H9 (cell line): ENCODE results near the gene GABBR2. TPM values are rescaled to one million over a fixed set of nuclear protein-coding genes. Genes with fewer than 3 reads are reported as not detected.

Source experiments
- DNase-seq: peaks from one replicate; pipeline ENCODE4 v3.0.0-alpha.2; 2017
- H2AFZ ChIP-seq: one replicate; pipeline ENCODE4 v1.6.1; 2013; ENCODE audit warnings: mild to moderate bottlenecking, low read length, control low read depth, moderate library complexity
- H2AK5ac ChIP-seq: 2 replicates; pipeline ENCODE4 v1.6.1; 2013; ENCODE audit warnings: low read length, control low read depth, mixed read lengths; ENCODE audit not compliant: insufficient read length
- H2BK120ac ChIP-seq: one replicate; pipeline ENCODE4 v1.6.1; 2013; ENCODE audit warnings: low read depth, mild to moderate bottlenecking, low read length, control low read depth, inconsistent platforms; ENCODE audit not compliant: poor library complexity, severe bottlenecking
- H2BK12ac ChIP-seq: 2 replicates; pipeline ENCODE4 v1.6.1; 2013; ENCODE audit warnings: low read length, control low read depth, mixed read lengths, low read depth; ENCODE audit not compliant: insufficient read length
- H2BK15ac ChIP-seq: 2 replicates; pipeline ENCODE4 v1.6.1; 2013; ENCODE audit warnings: low read depth, low read length, control low read depth
- H2BK20ac ChIP-seq: one replicate; pipeline ENCODE4 v1.6.1; 2013; ENCODE audit warnings: low read depth, mild to moderate bottlenecking, low read length, control low read depth, inconsistent platforms; ENCODE audit not compliant: poor library complexity, severe bottlenecking
- H2BK5ac ChIP-seq: 2 replicates; pipeline ENCODE4 v1.6.1; 2013; ENCODE audit warnings: low read length, control low read depth, mixed read lengths; ENCODE audit not compliant: insufficient read length
- H3K14ac ChIP-seq: 2 replicates; pipeline ENCODE4 v1.6.1; 2013; ENCODE audit warnings: low read length, control low read depth; ENCODE audit not compliant: insufficient read depth
- H3K18ac ChIP-seq: 2 replicates; pipeline ENCODE4 v1.6.1; 2013; ENCODE audit warnings: low read depth, mild to moderate bottlenecking, mixed read lengths, low read length, control low read depth; ENCODE audit not compliant: insufficient read length
- H3K23ac ChIP-seq: 2 replicates; pipeline ENCODE4 v1.6.1; 2013; ENCODE audit warnings: low read length, control low read depth, mixed read lengths, low read depth; ENCODE audit not compliant: insufficient read length
- H3K23me2 ChIP-seq: 2 replicates; pipeline ENCODE4 v1.6.1; 2013; ENCODE audit warnings: low read depth, mild to moderate bottlenecking, mixed read lengths, low read length, control low read depth; ENCODE audit not compliant: insufficient read length, poor library complexity, severe bottlenecking
- H3K27ac ChIP-seq: 2 replicates; pipeline ENCODE4 v1.5.1; 2013; ENCODE audit warnings: low read length, control low read depth, mixed read lengths, low read depth; ENCODE audit not compliant: insufficient read length
- H3K27me3 ChIP-seq: 2 replicates; pipeline ENCODE4 v1.6.1; 2013; ENCODE audit warnings: low read length, control low read depth, inconsistent platforms; ENCODE audit not compliant: insufficient read depth
- H3K4ac ChIP-seq: 2 replicates; pipeline ENCODE4 v1.6.1; 2013; ENCODE audit warnings: low read depth, mild to moderate bottlenecking, control low read depth, inconsistent platforms, low read length, moderate library complexity
- H3K4me1 ChIP-seq: 2 replicates; pipeline ENCODE4 v1.6.1; 2013; ENCODE audit warnings: low read length, control low read depth, inconsistent platforms; ENCODE audit not compliant: insufficient read depth
- H3K4me2 ChIP-seq: 2 replicates; pipeline ENCODE4 v1.6.1; 2013; ENCODE audit warnings: low read length, control low read depth, mixed read lengths; ENCODE audit not compliant: insufficient read length, insufficient read depth
- H3K56ac ChIP-seq: 2 replicates; pipeline ENCODE4 v1.6.1; 2013; ENCODE audit warnings: low read depth, mild to moderate bottlenecking, mixed read lengths, low read length, control low read depth; ENCODE audit not compliant: insufficient read length
- H3K79me1 ChIP-seq: 2 replicates; pipeline ENCODE4 v1.6.1; 2013; ENCODE audit warnings: low read depth, mild to moderate bottlenecking, moderate library complexity, low read length, control low read depth, inconsistent platforms; ENCODE audit not compliant: insufficient read depth, poor library complexity, severe bottlenecking
- H3K79me2 ChIP-seq: 2 replicates; pipeline ENCODE4 v1.6.1; 2013; ENCODE audit warnings: low read length, control low read depth, inconsistent platforms; ENCODE audit not compliant: insufficient read depth
- H3K9ac ChIP-seq: 2 replicates; pipeline ENCODE4 v1.6.1; 2013; ENCODE audit warnings: low read length, control low read depth, mixed read lengths; ENCODE audit not compliant: insufficient read length; ENCODE audit errors: extremely low read depth
- H3K9me3 ChIP-seq: one replicate; pipeline ENCODE4 v1.6.1; 2013; ENCODE audit warnings: low read depth, low read length, inconsistent platforms; ENCODE audit not compliant: control insufficient read depth
- H3T11ph ChIP-seq: one replicate; pipeline ENCODE4 v1.6.1; 2013; ENCODE audit warnings: mild to moderate bottlenecking, low read length, control low read depth, inconsistent platforms
- H4K20me1 ChIP-seq: one replicate; pipeline ENCODE4 v1.6.1; 2013; ENCODE audit not compliant: control insufficient read depth, insufficient read length, insufficient read depth
- H4K5ac ChIP-seq: 2 replicates; pipeline ENCODE4 v1.6.1; 2013; ENCODE audit warnings: low read depth, mild to moderate bottlenecking, mixed read lengths, low read length, control low read depth; ENCODE audit not compliant: insufficient read length
- H4K8ac ChIP-seq: replicated peaks from 2 replicates; pipeline ENCODE4 v1.6.1; 2013; ENCODE audit warnings: low read length, control low read depth, mixed read lengths, low read depth; ENCODE audit not compliant: insufficient read length
- H4K91ac ChIP-seq: 2 replicates; pipeline ENCODE4 v1.6.1; 2013; ENCODE audit warnings: low read depth, mild to moderate bottlenecking, moderate library complexity, mixed read lengths, low read length, control low read depth; ENCODE audit not compliant: insufficient read length
- H3K27ac Mint-ChIP-seq, 3 experiments: 2 replicates in 2 of 3; 3 replicates in 1 of 3; pipeline ENCODE4 v1.8.0; 2020 to 2021; ENCODE audit warnings: mixed read lengths in 3 of 3, mild to moderate bottlenecking in 1 of 3, moderate library complexity in 1 of 3
- H3K27me3 Mint-ChIP-seq: 2 replicates; pipeline ENCODE4 v1.8.0; 2021; ENCODE audit warnings: low read depth, mild to moderate bottlenecking, moderate library complexity, mixed read lengths
- H3K36me3 Mint-ChIP-seq, 3 experiments: 2 replicates in 2 of 3; 3 replicates in 1 of 3; pipeline ENCODE4 v1.8.0; 2020 to 2021; ENCODE audit warnings: low read depth in 3 of 3, mixed read lengths in 3 of 3; ENCODE audit not compliant: insufficient read depth in 1 of 3
- H3K4me1 Mint-ChIP-seq, 2 experiments: 2 replicates each; pipeline ENCODE4 v1.8.0; 2020; ENCODE audit warnings: mixed read lengths in 2 of 2
- H3K4me3 Mint-ChIP-seq, 2 experiments: 2 replicates in 1 of 2; 3 replicates in 1 of 2; pipeline ENCODE4 v1.8.0; 2020 to 2021; ENCODE audit warnings: mild to moderate bottlenecking in 2 of 2, mixed read lengths in 2 of 2, moderate library complexity in 1 of 2
- H3K9me3 Mint-ChIP-seq, 2 experiments: 2 replicates in 1 of 2; 3 replicates in 1 of 2; pipeline ENCODE4 v1.8.0; 2020; ENCODE audit warnings: mild to moderate bottlenecking in 2 of 2, mixed read lengths in 2 of 2, moderate library complexity in 1 of 2
- CTCF ChIP-seq: fragments of 200-600 bp; sonication (generic); conservative IDR thresholded peaks from 3 replicates; pipeline ENCODE4 v1.8.0; 2021; ENCODE audit warnings: antibody characterized with exemption, mild to moderate bottlenecking
- WGBS: extraction: QIAGEN DNeasy Blood & Tissue Kit; methylation state at CpG from one replicate; pipeline ENCODE4 v1.1.7; 2013; ENCODE audit warnings: missing lambda C conversion rate, low lambda C conversion rate, mixed read lengths; ENCODE audit not compliant: insufficient read length; ENCODE audit errors: extremely low coverage; 5-methylcytosine and 5-hydroxymethylcytosine counted together
- total RNA-seq: library from RNA; stranded (reverse); gene quantifications from 2 replicates; pipeline ENCODE4 v1.2.1, GENCODE V29; 2021

Gene GABBR2
- total RNA-seq, 1 experiment from 2014 or later = 0.66 TPM

GRCh38 chr9:98698856-98699255 is 9.9 kb downstream of the GABBR2 start:
- H3K79me2 ChIP-seq = no peaks in the 10 kb centered on the region
- H4K20me1 ChIP-seq = no peaks in the 10 kb centered on the region
- no peak overlapping the region for H3K27ac ChIP-seq
- H4K8ac ChIP-seq = no peak overlapping the region
- DNase-seq = no peak
- no peak overlapping the region for H3K9ac ChIP-seq
- H3K23ac ChIP-seq = no peak overlapping the region
- no peak overlapping the region for H2AFZ ChIP-seq
- no peaks in the 10 kb centered on the region for H3K9me3 Mint-ChIP-seq
- no peak overlapping the region for H3K4me2 ChIP-seq
- peaks cover 44% of the 10 kb centered on the region for H3K27me3 Mint-ChIP-seq
- peaks cover 4 to 5% of the 10 kb centered on the region in 2 experiments for H3K4me1 Mint-ChIP-seq
- no peaks in the 10 kb centered on the region for H3K36me3 Mint-ChIP-seq
- no peak overlapping the region for H3K27ac Mint-ChIP-seq
- H3K79me1 ChIP-seq = no peaks in the 10 kb centered on the region
- H3K4ac ChIP-seq = no peak overlapping the region
- no peak overlapping the region for H2BK12ac ChIP-seq
- no peak overlapping the region for H2BK5ac ChIP-seq
- no peak overlapping the region for H4K91ac ChIP-seq
- H3K4me1 ChIP-seq = no peaks in the 10 kb centered on the region
- H3K18ac ChIP-seq = no peak overlapping the region
- no peak overlapping the region for H2AK5ac ChIP-seq
- no peak overlapping the region for H2BK15ac ChIP-seq
- no peak overlapping the region for H3K4me3 Mint-ChIP-seq
- no peak overlapping the region for H3K56ac ChIP-seq
- no peaks in the 10 kb centered on the region for H3K23me2 ChIP-seq
- H3K27me3 ChIP-seq = no peaks in the 10 kb centered on the region
- TF ChIP-seq CTCF = no peak
- no peak overlapping the region for H2BK120ac ChIP-seq
- no CpG with 5 or more reads among the region's 6 CpGs for WGBS
- H2BK20ac ChIP-seq = no peak overlapping the region
- no peaks in the 10 kb centered on the region for H3K9me3 ChIP-seq
- no peak overlapping the region for H3T11ph ChIP-seq
- no peak overlapping the region for H3K14ac ChIP-seq
- H4K5ac ChIP-seq = no peak overlapping the region
